Heart left ventricle (tissue), 16 donors: Measurements from ENCODE around the gene CIART. TPM values are rescaled to one million over a fixed set of nuclear protein-coding genes. Genes with fewer than 3 reads are reported as not detected.

Source experiments
- ATAC-seq, 4 donors: fragments of 200-7000 bp; cut with Tn5 transposase; one replicate each; pipeline ENCODE4 v1.9.1; 2020 to 2022; ENCODE audit warnings: moderate library complexity in 4 of 4, mild to moderate bottlenecking in 3 of 4, moderate number of reproducible peaks in 1 of 4
- DNase-seq, 5 donors: peaks; one replicate each; pipeline ENCODE4 v3.0.0-alpha.2; 2020
- H3K27ac ChIP-seq, 12 donors: fragments of 200-600 bp; sonication (generic) in 4 of 12; one replicate each; pipeline versions ENCODE4 v1.5.0 to v1.8.0; 2016 to 2022; ENCODE audit warnings: mild to moderate bottlenecking in 2 of 12
- H3K27me3 ChIP-seq, 9 donors: fragments of 200-600 bp; sonication (generic) in 2 of 9; one replicate each; pipeline versions ENCODE4 v1.5.1 to v1.8.0; 2016 to 2022; ENCODE audit warnings: mild to moderate bottlenecking in 3 of 9
- H3K36me3 ChIP-seq, 9 donors: fragments of 200-600 bp; sonication (generic) in 2 of 9; one replicate each; pipeline versions ENCODE4 v1.5.0 to v1.8.0; 2018 to 2022; ENCODE audit warnings: mild to moderate bottlenecking in 2 of 9
- H3K4me1 ChIP-seq, 12 donors: fragments of 200-600 bp; sonication (generic) in 4 of 12; one replicate each; pipeline versions ENCODE4 v1.5.0 to v1.8.0; 2016 to 2022; ENCODE audit warnings: mild to moderate bottlenecking in 3 of 12
- H3K4me3 ChIP-seq, 12 donors: fragments of 200-600 bp; sonication (generic) in 4 of 12; one replicate each; pipeline versions ENCODE4 v1.5.0 to v1.8.0; 2017 to 2022; ENCODE audit warnings: mild to moderate bottlenecking in 9 of 12, moderate library complexity in 4 of 12
- H3K9me3 ChIP-seq, 12 donors: fragments of 200-600 bp; sonication (generic) in 4 of 12; one replicate each; pipeline versions ENCODE4 v1.5.0 to v1.8.0; 2016 to 2022; ENCODE audit warnings: mild to moderate bottlenecking in 1 of 12
- CTCF ChIP-seq, 12 donors: fragments of 200-600 bp; sonication (generic) in 4 of 12; IDR thresholded peaks; one replicate each; pipeline versions ENCODE4 v1.5.0 to v1.8.0; 2018 to 2022; ENCODE audit warnings: antibody characterized with exemption in 12 of 12, mild to moderate bottlenecking in 5 of 12
- POLR2A ChIP-seq, 2 donors: fragments of 450-650 bp; IDR thresholded peaks; one replicate each; pipeline ENCODE4 v1.6.1; 2017; ENCODE audit warnings: antibody characterized with exemption in 2 of 2, mild to moderate bottlenecking in 2 of 2, moderate library complexity in 2 of 2
- WGBS, 4 donors: extraction: QIAGEN DNeasy Blood & Tissue Kit in 2 of 4; methylation state at CpG; one replicate each; pipeline versions ENCODE4 v1.1.5 to v1.1.7; 2013 to 2018; 5-methylcytosine and 5-hydroxymethylcytosine counted together
- intact Hi-C, 10 donors: fragments of 100-400 bp; cut with DNase I; formaldehyde crosslinking; loops; one replicate each; pipeline versions ENCODE4 v1.11.1 to v1.14.2; 2022
- polyA plus RNA-seq, 2 donors: library from polyadenylated mRNA; stranded (reverse); fragments of 200-250 nt; gene quantifications; one replicate each; pipeline ENCODE4 v1.2.3, GENCODE V29; 2013
- total RNA-seq, 9 donors: library from RNA; depleted of rRNA in 2 of 9; stranded (reverse); fragments of >200 nt in 2 of 9; fragmentation: NEBNext Ultra II Directional in 3 of 9; extraction: Animal tissue kit (Norgen Biotek cat#: 25700) in 3 of 9; gene quantifications; one replicate each; pipeline versions ENCODE4 v1.1.0 to v1.2.4, GENCODE V29; 2016 to 2023
- donor health status: ischemic (EF 13 %, LVEDD 7.1; RV severe dilation, severe dysfunction).
- donor health status: healthy with polysubstance abuse.
- donor health status: DM: no; HTN: yes; CAD: no.
- donor health status: DM: no; HTN: no; CAD: no.
- donor health status: ischemic (EF 25% LVEDD 6.9; RV normal size, moderate dysfunction).
- donor health status: ischemic (EF 25% LVEDD 5.7; RV mildly dilated, moderate dysfunction).
- donor health status: healthy.
- donor health status: DM: yes; HTN: yes; CAD: no.
- donor health status: ischemic (EF 35%, LVEDD 5.7; RV mildly dilated, moderate dysfunction).
- donor health status: nonischemic (EF 11% LVEDD 7.7; RV severe dilation, severe dysfunction).
- donor health status: DM: yes; HTN: yes; CAD: no.
- donor health status: PGD.
- donor health status: ischemic (EF 29% LVEDD 5.4; RV normal size, mild dysfunction).
- donor health status: nonischemic (EF 23%, LVEDD 6.1; RV moderate dilation, normal function).

CIART gene
- total and polyA plus RNA-seq, 11 donors, result 2.3 to 23.9 (median 7.1) TPM

DNA sequence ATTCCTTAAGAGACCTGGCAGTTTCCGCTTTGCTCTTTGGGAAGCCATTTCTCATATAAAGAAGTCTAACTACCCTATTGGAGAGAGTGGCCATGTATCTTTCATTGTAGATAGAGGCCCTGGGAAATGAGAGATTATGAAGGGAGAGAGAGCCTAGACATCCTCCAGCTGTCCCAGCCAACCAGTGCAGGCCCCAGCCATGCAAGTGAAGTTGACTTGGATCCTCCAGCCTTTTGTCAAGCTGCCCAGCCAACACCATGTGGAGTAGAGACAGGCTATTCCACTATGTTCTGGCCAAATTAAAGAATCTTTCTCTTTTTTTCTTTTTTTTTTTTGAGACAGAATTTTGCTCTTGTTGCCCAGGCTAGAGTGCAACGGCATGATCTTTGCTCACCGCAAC lies 39.4 kb upstream of the CIART start:
- no peak overlapping the region for H3K4me3 ChIP-seq
- no peak for DNase-seq
- H3K9me3 ChIP-seq, result no peaks in the 10 kb centered on the region
- TF ChIP-seq POLR2A (IDR thresholded peaks at IDR 0.05), result no peak
- TF ChIP-seq CTCF (IDR thresholded peaks at IDR 0.05), result no peak
- intact Hi-C loops, result no loop called here
- 76 to 90% (median 86%) methylated on average over 3 of the region's 3 CpGs for WGBS, 4 donors
- no peak overlapping the region for H3K27ac ChIP-seq
- no peaks in the 10 kb centered on the region for H3K27me3 ChIP-seq
- H3K36me3 ChIP-seq, result no peaks in the 10 kb centered on the region
- ATAC-seq, result peak in 1 of 4 donors; percentile 62
- H3K4me1 ChIP-seq, result no peaks in the 10 kb centered on the region

- TF ChIP-seq CTCF (IDR thresholded peaks at IDR 0.05), result no peak
- no peak for TF ChIP-seq POLR2A (IDR thresholded peaks at IDR 0.05)
- H3K27me3 ChIP-seq, result no peaks in the 10 kb centered on the region
- H3K9me3 ChIP-seq, result no peaks in the 10 kb centered on the region
- intact Hi-C loops, result loop anchor here in 4 of 10 donors (5.0 to 10.0 kb wide), 4 partner anchors 75 to 562 kb away; partner anchors contain the start of gene PRPF3 (in 2 of the 4)
- no peaks in the 10 kb centered on the region for H3K36me3 ChIP-seq
- no peaks in the 10 kb centered on the region for H3K4me1 ChIP-seq
- DNase-seq, result no peak
- no peak overlapping the region for H3K27ac ChIP-seq
- H3K4me3 ChIP-seq, result no peak overlapping the region
- ATAC-seq, result no peak
- WGBS, 4 donors, result 81 to 94% (median 86%) methylated on average over 2 of the region's 2 CpGs
These were observed 32.4 kb upstream of the CIART start for GRCh38 chr1:150249936-150250335.

GRCh38 chr1:150256198-150256553 lies 26.2 kb upstream of the CIART start:
- TF ChIP-seq CTCF (IDR thresholded peaks at IDR 0.05), result no peak
- TF ChIP-seq POLR2A (IDR thresholded peaks at IDR 0.05), result no peak
- ATAC-seq, result no peak
- no peak for DNase-seq
- Histone ChIP-seq H3K9me3 (no peaks in the 10 kb centered on the region), H3K4me3 (peak overlapping the region in 10 of 12 donors; percentile 6 to 56 (median 44)), H3K36me3 (no peaks in the 10 kb centered on the region), H3K27me3 (peaks cover 0 to 22% (median 0%) of the 10 kb centered on the region in 9 donors), H3K4me1 (peaks cover 0 to 38% (median 20%) of the 10 kb centered on the region in 12 donors), H3K27ac (peak overlapping the region in 10 of 12 donors; percentile 20 to 77 (median 58))
- intact Hi-C loops, result loop anchor here in 5 of 10 donors (1.0 to 10.0 kb wide), 7 partner anchors 24 to 279 kb away; partner anchors contain the start of gene PRPF3 (in 3 of the 5)
- WGBS, 4 donors, result 2 to 14% (median 5%) methylated on average over 1 of the region's 1 CpG

DNA sequence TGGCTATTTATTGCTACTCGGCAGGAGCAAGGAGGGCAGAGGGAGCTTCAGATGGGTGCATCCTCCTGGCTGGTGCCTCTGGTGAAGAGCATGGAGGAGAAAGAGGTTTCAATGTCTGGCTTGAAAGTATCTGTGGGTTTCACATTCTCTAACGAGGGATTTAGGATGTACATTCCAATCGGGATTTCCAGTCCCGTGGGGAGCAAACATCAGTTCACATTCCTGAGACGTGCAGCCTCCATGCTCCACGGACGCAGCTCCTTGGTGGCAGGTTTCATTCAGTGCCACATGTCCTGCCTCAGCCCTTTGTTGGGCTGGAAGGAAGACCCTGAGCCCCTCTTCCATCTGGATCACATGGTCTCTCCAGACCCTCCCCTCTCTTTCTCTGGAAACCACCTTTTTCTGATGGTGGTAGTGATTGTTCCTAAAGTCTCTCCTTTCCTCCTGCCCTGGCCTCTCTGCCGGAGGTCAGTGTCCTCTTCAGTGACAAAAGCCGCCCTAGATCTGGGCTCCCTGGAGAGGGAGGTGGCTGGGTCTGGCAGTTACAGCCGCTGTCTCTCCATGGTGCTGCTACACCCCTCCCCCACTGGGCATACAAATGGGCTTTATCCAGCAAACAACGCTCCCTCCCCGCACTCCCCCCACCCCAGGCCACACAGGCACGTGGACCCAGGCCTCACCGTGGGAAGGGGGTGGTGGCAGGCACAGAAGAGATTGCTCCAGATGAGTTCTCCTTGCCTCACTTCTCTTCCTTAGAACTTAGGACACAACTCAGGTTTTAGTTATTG lies 25.6 kb upstream of the CIART start:
- H3K36me3 ChIP-seq, result no peaks in the 10 kb centered on the region
- no peak for DNase-seq
- peaks cover 0 to 22% (median 0%) of the 10 kb centered on the region in 9 donors for H3K27me3 ChIP-seq
- no peaks in the 10 kb centered on the region for H3K9me3 ChIP-seq
- peaks cover 0 to 38% (median 20%) of the 10 kb centered on the region in 12 donors for H3K4me1 ChIP-seq
- peak overlapping the region in 2 of 12 donors; percentile 52 to 77 for H3K27ac ChIP-seq
- 19 to 31% (median 26%) methylated on average over 13 to 14 of the region's 14 CpGs for WGBS, 4 donors
- no peak for ATAC-seq
- H3K4me3 ChIP-seq, result peak overlapping the region in 3 of 12 donors; percentile 44 to 54 (median 52)
- intact Hi-C loops, result loop anchor here in 5 of 10 donors (1.0 to 10.0 kb wide), 7 partner anchors 24 to 278 kb away; partner anchors contain the start of gene PRPF3 (in 3 of the 5)
- TF ChIP-seq POLR2A (IDR thresholded peaks at IDR 0.05) (no peak), CTCF (IDR thresholded peaks at IDR 0.05) (no peak)
